ENCODE data around the gene B3GALT4.

B3GALT4 gene

DNA sequence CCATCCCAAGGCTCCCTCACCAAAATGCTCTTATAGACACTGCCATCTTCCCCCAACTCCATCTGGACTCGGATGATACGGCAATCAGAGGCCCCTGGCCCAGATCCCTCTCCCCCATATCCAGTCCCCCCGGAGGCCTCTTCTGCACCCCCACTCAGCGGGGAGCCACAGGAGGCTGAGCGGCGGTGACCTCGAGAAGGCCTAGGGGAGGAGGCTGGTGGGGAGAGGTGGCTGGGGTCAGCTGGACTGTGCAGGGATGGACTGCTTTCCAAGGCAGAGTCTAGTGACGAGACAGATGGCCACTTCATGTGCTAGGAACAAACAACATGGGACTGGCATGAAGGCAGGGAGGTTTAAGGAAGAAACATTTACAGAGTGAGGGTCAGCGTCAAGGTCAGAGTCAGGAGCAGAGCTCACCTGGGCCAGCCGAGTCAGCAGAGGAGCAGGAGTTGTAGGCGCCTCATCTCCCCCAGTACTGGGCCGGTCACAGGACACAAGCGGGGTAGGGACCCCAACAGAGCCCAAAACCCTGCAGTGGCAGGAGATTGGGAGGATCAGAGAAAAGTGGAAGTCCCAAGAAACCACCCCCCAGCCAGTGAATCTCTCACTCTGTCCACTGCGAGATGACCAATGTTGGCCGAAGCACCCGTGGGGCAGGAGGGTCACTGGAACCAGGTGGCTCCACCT lies 16.2 kb downstream of the B3GALT4 start:
- no peak for DNase-seq (ENCODE audit: low read depth, low spot score)

DNA sequence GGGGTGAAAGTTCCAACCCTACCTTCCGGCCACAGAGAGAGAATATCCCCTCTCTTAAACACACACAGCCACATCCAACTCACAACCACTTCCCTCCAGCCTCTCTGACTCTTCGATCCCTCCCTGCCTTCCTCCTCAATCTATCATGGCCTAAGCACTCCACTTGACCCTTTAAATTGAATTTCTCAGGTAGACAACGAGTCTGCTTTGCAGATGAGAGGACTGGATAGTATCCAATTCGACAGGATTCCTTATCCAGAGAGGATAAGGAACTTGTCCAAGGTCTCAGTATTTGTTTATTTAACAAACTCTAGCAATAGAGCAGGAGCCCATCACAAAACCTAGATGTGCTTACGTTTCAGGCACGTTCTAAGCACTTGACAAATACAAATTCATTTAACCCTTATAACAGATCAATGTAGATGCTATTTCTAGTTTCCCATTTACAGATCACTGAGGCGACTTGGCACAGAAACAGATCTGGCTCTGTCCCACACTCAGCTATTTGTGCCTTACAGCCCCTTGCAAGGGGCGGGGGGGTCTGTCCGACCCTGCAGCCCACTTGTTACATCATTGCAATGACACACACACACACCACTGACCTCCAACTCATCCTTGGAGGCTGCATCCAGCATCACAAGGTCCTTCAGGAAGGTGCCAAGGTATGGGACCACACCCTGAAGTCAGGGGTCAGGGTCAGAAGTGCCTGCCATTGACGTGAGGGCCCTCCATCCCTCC lies 17.3 kb downstream of the B3GALT4 start:
- no peak for DNase-seq (ENCODE audit: low read depth, low spot score)

DNA sequence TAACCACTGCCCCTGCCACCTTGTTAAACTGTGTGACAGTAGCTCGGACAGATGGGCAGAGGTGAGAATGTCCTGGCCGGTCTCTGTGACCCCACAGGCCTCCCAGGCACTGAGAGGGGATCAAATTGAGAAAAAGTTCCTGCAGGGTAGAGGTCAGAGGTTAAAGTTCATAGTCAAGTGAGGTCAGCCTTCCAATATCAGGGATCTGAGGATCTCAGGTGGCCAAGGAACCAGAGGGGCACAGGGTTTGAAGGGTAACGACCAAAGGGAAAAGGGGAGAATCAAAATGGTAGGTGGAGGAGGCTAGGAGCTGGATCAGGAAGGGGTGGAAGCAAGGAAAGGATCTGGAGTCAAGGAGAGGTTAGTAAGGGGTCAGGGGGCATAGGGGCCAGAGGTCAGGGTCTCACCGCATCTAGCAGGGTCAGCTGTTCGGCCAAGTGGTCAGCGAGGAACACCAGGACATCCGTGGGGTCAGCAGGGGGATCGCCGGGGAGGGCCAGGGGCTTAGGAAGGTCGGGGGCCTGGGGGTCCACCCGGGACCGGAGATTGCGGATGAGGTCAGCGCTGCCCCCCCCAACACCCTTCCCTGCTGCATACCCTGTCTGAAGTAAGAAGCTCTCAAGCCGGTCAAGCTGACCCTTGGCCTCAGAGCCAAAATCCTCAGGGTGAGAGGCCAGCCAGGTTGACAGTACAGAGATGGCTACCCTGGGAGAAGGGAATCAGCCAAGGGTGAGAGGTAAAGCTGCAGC lies 18.9 kb downstream of the B3GALT4 start:
- DNase-seq (ENCODE audit: low read depth, low spot score): no peak

DNA sequence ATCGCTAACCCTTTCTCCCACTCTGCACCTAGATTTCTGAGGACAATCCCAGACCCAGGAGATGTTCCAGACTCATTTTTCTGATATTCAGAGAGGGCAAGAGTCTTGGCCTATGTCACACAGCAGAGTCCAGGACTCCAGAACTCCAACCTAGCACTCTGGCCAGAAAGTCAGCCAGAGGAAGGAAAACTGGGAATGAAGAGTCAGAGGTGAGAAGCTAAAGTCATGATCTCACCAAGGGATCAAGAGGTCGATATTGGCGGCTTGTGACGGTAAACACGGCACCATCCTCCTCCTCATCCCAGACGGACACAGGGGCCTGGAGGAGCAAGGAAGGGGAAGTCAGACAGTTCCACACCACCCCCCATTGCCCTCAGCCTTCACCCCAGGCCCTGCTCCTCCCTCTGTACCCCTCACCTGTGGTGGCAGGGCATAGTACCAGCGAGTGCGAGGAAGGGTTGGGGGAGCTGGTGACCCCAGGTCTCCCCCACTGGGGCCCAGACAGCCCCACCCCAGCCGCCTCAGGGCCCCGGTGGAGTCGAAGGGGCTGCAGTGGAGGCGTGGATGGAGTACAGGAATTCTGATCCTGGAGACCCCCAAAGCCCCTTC lies 20.0 kb downstream of the B3GALT4 start:
- no peak for DNase-seq (ENCODE audit: low read depth, low spot score)

DNA sequence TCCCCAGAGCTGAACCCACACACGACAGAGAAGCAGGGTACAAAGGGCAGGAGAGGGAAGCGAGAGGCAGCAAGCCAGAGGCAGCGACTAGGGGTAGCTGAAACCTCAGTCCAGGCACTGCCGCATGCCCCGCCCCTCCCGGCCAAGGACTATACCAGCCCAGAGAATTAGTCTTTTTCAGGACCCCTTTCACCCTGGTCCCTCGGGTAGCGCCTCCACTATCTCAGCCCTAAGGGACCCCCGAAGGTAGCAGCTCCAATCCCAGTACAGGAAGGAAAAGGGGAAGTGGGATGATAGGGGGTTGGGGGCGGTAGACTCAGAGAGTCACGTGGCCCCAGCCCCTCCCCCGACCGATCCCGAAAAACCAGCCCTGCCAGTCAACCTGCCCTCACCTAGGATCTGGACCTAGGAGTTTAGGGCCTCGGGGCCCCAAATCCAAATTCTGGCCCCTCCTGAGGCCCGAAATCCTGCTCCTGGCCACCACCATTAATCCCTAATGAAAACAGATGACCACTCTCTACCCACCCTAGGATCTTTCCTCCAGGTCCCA lies 20.6 kb downstream of the B3GALT4 start:
- no peak for DNase-seq (ENCODE audit: low read depth, low spot score)

DNA sequence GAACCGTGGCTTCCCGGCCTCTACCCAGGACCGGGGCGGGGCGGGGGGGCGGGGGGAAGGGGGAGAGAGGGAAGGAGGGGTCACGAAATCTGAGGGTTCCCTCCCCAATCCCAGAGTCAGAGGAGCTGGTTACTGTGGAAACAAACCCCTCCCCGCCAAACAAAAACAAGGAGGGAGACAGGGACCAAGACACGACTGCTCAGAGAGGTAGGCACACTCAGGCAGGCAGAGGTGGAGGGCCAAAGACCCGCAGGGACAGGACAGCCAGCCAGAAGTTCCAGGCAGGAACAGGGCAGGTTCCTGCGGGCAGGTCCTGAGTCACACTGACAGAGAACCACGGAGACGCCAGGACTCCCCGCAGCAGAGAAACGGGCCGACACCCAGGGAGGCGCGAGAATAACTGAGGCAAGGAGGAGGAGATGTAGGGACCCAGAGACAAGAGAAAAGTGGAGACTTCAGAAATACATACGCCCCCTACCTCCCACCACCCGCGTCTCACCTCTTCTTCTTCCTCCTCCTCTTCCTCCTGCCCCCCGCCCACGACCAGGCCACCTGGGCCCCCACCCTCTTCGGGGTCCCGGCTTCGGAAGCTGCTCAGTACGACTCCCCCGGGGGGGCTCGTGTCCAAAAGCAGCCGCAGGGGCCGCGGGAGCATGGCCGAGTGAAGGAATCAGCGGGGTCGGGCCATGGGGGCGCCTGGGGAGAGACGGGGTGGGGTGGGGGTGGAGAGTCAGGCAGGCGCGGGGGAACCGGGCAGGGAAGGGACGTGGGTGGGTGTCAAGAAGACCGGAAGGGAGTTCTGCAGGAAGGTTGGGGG lies 21.2 kb downstream of the B3GALT4 start:
- peak; percentile 25 for DNase-seq (ENCODE audit: low read depth, low spot score)

DNA sequence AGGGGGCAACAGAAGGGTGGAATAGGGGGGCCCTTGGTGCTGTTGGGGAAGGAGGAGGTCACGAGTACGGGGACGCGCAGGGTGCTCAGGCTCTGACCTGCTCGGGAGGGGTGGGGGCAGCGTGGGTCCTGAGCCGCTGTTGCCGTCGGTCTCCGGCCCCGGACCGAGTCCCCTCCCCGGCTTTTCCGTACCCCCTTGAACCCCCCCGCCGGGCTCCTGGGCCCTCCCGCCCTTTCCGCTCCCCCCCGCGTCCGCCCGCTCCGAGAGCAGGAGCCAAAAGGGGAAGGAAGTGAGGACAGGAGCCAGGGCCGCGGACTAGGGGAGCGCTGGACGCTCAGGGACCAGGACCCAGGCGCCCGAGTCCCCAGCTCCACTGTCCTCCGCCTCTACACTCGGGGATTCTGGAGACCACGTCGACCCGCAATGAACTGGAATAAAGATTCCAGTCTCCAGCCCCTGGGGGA lies 21.9 kb downstream of the B3GALT4 start, which contains the start of gene RGL2:
TSS of gene RGL2 (minus strand) at position 170 of the 464 bp plus-strand sequence. CDS start 332 bp downstream, outside the sequence.
- no peak for DNase-seq (ENCODE audit: low read depth, low spot score)

DNA sequence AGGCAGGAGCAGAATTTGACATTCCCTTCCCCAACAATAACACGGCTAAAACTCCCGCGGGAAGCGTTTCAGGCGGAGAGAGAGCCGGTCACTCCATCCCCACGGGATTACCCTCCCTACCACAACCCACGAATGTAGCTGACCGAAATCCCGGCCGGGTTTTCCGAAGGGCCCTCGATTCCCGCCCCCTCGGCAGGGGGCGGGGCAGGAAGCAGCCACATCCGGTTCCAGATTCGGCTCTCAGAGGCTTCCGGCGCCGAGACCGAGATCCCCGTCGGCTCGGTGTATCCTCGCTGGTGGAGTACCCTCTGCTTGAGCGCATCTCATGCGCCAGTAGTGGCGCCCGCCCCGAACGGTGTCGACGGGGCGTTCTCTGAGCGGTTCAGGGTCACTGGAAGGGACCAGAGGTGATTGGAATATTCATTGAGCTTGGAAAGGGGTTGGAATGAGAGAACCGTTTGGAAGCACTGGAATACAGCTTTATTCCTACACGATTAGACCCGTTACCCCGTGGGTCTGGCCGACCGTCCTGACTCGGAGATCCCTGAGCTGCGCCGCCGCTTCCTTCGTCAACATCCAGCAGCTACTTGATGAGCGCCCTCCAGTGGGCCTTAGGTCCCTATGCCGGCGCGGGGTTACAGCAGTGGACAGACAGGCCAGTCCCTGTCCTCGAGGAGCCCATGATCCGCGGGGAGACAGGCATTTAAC lies 22.5 kb downstream of the B3GALT4 start:
- DNase-seq (ENCODE audit: low read depth, low spot score): peak; percentile 86

DNA sequence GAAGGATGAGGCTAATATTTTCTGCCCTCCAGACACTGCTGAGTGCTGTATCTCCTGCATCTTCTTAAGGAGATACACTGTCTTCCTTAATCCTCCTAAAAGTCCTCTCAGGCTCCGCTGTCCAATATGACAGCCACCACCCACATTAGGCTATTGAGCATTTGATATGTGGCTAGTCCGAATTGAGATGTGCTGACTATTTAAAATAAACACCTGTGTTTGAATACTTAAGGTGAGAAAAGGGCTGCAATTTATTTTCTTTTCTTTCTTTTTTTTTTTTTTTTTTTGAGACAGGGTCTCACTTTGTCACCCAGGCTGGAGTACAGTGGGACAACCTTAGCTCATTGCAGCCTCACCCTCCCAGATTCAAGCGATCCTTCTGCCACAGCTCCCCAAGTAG lies 25.0 kb downstream of the B3GALT4 start:
- DNase-seq (ENCODE audit: low read depth, low spot score): no peak

DNA sequence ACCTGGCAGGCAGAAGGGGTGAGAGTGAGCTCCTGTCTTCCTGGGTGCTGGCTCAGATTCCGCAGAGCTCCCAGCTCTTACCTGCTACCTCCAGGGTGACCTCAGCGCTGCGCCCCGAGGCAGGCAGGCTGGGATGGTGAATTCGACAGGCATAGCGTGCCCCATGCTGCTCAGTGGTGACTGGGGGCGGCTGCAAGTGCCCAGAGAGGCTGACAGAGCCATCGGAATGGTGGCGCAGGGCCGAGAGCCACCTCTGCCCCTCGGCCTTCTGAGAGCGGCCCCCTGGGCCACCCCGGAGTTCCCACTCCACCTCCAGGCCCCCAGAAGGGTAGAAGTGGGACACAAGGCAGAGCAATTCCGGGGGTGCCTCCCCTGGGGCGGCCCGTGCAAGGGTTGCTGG lies 27.3 kb downstream of the B3GALT4 start:
- no peak for DNase-seq (ENCODE audit: low read depth, low spot score)

DNA sequence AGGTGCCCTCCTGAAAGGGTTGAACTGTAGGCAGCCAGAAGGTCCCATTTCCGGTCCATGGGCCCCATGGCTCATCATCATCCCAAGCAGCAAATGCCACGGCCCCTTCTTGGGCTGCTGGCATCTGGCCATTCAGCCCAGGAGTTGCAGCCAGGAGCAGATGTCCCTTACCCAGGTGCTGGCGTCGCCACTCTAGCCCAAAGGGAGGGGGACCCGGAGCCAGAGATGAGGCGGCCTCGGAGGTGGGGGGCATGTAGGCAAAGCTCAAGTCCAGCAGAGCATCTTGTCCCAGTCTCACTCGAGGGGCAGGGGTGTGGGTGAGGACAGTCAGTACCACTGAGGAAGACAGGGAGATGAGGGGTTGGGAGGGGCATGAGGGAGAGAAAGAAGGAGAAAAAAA lies 28.1 kb downstream of the B3GALT4 start:
- DNase-seq (ENCODE audit: low read depth, low spot score): no peak

DNA sequence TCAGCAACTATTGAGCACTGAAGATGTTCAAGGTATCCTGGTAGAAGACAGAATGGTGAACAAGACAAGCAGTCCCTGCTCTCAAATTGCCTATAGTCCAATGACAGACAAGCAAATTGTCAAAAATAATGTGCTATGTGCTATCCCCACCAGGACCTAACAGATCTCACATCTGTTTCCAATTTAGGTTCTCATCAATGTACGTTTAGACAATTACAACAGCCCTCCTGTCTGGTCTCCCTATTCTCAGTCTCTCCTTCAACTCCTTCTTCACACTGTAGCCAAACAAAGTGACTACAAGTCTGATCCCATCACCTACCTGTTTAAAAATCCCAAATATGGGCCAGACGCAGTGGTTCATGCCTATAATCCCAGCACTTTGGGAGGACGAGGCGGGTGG lies 29.4 kb downstream of the B3GALT4 start:
- no peak for DNase-seq (ENCODE audit: low read depth, low spot score)

DNA sequence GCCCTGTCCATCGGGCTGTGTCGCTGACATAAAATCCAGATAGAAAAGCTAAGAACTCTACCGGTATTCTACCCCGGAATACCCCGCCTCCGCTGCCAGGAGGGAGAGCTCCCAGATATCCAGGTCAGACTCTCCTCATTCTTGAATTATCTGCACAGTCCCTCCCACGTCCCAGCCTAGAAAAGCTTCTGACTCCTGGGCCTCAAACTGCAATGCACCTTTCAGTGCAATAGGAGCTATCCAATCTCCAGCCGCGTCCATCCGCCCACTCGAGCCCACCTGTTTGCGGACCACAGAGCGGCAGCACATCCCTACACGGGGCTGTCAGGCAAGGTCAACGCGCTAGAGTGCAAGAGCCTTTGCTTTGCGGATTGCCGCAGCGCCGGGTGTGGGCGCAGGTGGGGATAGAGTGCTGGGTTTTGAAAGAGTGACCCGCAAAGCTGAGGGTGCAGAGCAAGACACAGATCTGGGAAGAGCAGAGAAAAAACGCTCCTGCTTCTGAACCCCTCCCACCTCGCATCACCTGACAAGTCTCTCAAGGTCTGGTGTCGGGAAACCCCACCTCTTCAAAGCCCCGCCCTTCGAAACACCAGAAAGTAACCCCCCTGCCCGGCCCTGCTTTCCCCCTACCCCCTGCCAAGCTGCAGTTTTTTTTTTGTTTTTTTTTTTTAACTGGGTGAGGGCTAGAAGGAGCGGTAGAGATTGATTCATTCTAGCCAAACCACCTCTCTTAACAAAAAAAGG lies 35.6 kb downstream of the B3GALT4 start:
- DNase-seq (ENCODE audit: low read depth, low spot score): peak; percentile 69

DNA sequence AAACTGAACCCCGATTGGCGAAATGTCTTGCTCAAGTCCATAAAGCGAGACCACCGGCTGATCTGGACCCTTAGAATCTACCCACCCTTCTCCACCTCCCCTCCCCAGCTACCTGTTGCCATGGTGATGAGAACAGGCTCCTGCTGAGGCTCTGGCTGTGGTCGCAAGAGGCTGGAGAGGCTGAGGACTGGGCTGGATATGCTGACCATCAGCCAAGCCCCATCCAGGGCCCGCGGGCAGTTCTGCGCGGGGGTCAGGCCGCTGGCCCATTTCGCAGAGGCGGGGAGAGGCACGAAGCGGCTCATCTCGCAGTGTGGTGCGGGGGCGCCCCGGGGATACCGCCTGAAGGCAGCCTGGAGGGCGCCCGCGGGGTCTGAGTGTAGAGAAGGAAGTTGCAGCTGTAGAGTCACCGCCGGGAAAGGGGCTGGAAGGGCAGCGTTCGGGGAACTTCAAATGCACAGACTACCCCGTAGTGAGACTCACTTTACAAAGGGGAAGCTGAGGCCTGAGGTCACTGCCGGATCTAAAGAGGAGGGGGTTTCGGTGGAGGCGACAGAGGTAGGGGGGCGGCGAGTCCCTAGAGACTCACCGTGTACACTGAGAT lies 36.3 kb downstream of the B3GALT4 start:
- peak; percentile 16 for DNase-seq (ENCODE audit: low read depth, low spot score)

DNA sequence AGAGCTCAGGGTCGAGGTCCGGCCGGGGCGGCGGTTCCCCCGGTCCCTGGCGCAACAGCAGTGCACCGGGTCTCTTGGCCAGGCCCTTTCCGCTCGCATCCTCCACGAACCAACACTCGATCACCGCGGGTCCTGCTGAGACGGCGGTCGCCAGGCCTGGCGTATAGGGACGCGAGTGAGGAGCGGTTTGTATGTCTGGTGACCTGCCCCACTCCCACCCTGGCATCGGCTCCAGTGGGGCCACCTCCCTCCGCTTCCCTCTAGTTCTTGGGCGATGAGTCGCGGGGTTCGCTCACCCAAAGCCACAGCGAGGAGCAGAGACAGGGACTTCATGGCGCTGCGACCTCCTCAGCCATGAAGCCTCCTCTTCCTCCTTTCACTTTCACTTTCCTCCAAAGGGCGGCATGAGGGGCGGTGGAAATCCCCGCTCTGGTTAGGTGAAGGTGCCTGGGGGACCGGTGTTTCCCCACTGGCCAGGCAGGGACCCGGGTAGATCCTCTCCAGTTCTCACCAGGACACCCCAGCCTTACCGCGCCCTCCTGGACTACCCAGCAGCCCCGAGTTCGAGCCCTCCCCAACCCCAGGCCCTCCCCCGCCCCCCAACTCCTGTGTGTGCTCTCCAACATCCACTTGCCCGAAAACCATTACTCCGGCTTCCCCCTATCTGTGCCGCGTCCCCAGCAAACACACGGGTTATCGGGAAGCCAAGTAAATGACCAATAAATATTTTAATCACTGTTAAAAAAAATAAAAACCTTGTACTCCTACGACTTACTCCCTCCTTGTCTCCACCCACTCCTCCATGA lies 37.0 kb downstream of the B3GALT4 start, which contains the start of gene TAPBP:
TSS of gene TAPBP (minus strand) at position 370 of the 806 bp plus-strand sequence. CDS start at position 333, 37 bp downstream.
- DNase-seq (ENCODE audit: low read depth, low spot score): peak; percentile 73

DNA sequence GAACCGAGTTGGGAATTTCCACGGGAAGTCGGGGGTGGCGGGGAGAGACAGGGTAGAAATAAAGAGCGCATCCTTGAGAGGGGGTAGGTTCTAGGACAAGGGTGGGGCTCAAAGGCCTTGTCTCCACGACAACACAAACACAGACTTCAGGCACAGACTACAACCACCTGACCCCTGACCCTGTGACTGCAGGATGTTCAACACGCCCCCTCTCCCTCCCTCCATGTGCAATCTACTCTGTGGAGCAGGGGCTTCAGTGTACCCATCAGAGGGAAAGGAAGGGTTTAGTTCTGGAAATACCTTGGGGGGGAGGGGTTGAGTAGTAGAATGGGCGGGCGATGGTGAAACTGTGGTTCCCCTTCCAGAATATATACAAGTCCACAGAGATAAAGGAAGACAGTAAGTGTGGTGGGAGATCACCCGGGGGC lies 37.6 kb downstream of the B3GALT4 start:
- peak; percentile 44 for DNase-seq (ENCODE audit: low read depth, low spot score)

DNA sequence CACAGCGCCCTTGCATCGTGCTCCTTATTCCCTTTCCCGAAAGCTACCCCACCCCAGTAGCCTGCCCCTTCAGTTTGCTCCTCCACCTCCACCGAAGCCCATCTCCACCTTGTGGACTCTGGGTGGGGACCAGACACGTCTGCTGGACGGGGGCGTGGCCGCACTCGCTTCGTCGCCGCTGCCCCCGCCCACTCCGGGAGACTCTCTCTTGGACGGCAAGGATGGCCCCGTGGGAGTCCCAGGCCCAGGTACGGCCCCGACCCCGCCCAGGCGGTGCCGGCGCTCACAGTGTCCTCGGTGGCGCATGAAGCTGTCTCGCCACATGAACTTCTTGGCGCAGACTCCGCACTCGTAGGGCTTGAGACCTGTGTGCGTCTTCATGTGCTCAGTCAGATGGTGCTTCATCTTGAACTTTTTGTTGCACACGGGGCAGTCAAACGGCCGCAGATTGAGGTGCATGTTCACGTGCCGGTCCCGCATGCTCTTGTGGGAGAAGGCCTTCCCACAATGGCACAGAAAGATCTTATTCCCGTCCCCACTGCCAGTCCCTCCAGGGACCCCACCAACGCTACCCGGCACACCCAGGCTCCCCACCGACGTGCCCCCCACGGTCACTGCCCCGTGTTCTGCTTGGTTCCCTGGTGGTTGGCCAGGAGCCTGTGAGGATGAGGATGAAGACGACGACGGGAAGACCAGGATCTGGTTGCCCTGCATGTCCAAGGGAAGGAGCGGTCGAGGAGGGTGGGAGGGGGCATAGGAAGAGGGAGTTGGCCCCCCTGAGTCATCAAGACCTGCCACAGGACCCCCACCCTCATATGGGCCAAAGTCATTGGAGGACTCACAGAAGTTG lies 38.2 kb downstream of the B3GALT4 start:
- no peak for DNase-seq (ENCODE audit: low read depth, low spot score)

Measured in activated CD4-positive, CD25-positive, alpha-beta regulatory T cell treated with anti-CD3 and anti-CD28 coated beads, Interleukin-2, amount 50 U/mL, for 16 hours (primary cell).